ENCODE results near the gene KANSL3. TPM values are rescaled to one million over a fixed set of nuclear protein-coding genes. Genes with fewer than 3 reads are reported as not detected.

The KANSL3 gene
- total and polyA plus RNA-seq, 7 donors: 12.0 to 55.0 (median 35.4) TPM

DNA sequence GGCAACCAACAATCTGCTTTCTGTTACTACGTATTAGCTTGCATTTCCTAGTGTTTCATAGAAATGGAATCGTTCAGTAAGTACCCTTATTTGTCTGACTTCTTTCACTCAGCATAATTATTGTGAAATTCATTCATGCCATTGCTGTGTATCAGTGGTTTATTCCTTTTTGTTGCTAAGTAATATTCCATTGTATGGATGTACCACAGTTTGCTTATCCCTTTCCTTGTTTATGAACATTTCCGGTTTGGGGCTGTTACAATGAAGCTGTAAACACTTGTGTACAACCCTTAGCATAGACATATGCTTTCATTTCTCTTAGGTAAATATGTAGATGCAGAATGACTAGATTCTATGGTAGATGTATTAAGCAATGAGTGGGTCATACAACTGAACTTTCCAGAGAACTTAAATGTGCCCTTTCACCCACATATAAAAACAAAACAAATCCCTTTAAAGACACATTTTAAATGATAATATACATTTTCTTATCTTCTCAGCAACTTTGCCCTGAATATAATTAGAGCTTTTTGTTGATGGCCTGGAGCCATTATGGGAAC is 26.3 kb upstream of the KANSL3 start:
- Histone ChIP-seq H3K27me3 (no peaks in the 10 kb centered on the region), H3K4me1 (peaks cover 0 to 12% (median 5%) of the 10 kb centered on the region in 4 donors), H3K9me3 (peaks cover 0 to 4% (median 0%) of the 10 kb centered on the region in 4 donors), H3K36me3 (no peaks in the 10 kb centered on the region), H3K27ac (peak overlapping the region; percentile 31 to 66 (median 49)), H3K4me3 (no peak overlapping the region)
- peak; percentile 7 for DNase-seq
- TF ChIP-seq, protein P1, sequence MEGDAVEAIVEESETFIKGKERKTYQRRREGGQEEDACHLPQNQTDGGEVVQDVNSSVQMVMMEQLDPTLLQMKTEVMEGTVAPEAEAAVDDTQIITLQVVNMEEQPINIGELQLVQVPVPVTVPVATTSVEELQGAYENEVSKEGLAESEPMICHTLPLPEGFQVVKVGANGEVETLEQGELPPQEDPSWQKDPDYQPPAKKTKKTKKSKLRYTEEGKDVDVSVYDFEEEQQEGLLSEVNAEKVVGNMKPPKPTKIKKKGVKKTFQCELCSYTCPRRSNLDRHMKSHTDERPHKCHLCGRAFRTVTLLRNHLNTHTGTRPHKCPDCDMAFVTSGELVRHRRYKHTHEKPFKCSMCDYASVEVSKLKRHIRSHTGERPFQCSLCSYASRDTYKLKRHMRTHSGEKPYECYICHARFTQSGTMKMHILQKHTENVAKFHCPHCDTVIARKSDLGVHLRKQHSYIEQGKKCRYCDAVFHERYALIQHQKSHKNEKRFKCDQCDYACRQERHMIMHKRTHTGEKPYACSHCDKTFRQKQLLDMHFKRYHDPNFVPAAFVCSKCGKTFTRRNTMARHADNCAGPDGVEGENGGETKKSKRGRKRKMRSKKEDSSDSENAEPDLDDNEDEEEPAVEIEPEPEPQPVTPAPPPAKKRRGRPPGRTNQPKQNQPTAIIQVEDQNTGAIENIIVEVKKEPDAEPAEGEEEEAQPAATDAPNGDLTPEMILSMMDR (IDR thresholded peaks at IDR 0.05): no peak
- TF ChIP-seq POLR2AphosphoS5 (IDR thresholded peaks at IDR 0.05) (no peak), POLR2A (IDR thresholded peaks at IDR 0.05) (no peak), EP300 (IDR thresholded peaks at IDR 0.05) (no peak)
- 85 to 91% methylated on average over 3 of the region's 3 CpGs for WGBS, 2 donors
- intact Hi-C loops (cut with DNase I): no loop called here

DNA sequence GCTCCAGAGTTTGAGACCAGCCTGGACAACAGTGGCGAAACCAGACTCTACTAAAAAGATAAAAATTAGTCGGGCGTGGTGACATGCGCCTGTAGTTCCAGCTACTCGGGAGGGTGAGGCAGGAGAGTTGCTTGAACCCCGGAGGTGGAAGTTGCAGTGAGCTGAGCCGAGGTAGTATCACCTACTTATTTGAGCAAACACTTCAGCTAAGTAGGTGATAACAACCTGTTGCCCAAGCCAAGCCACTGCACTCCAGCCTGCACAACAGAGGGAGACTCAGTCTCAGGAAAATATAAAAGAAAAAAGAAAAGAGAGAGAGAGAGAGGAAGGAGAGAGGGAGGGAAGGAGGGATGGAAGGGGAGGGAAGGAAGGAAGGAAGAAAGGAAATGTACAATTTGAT is 25.7 kb upstream of the KANSL3 start:
- H3K27ac ChIP-seq: no peak overlapping the region
- intact Hi-C loops (cut with DNase I): no loop called here
- no peaks in the 10 kb centered on the region for H3K27me3 ChIP-seq
- WGBS, 2 donors: 72 to 90% methylated on average over 7 of the region's 7 CpGs
- H3K9me3 ChIP-seq: peaks cover 0 to 4% (median 0%) of the 10 kb centered on the region in 4 donors
- TF ChIP-seq, protein P1 (IDR thresholded peaks at IDR 0.05): no peak
- no peak for TF ChIP-seq POLR2A (IDR thresholded peaks at IDR 0.05)
- TF ChIP-seq EP300 (IDR thresholded peaks at IDR 0.05): no peak
- no peak for TF ChIP-seq POLR2AphosphoS5 (IDR thresholded peaks at IDR 0.05)
- no peak for DNase-seq
- H3K36me3 ChIP-seq: no peaks in the 10 kb centered on the region
- H3K4me1 ChIP-seq: peaks cover 0 to 12% (median 5%) of the 10 kb centered on the region in 4 donors
- no peak overlapping the region for H3K4me3 ChIP-seq

DNA sequence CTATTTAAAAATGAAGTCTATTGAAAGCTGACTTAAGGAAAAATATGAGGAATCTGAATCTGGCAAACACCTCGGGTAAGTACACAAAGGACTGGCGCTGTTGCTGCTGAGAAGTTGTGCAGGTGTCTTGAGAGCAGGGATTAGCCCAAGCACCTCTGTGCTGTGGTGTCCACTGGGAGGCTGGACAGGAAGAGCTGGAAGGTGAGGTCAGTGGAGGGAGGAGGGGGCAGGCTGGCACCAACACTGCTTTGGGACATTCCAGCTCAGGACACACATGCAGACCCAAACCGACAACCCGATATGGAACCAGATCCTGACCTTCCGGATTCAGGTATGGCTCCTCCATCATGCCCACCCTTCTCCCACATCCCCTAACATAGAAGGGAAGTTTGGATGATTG is 25.1 kb upstream of the KANSL3 start:
- Histone ChIP-seq H3K9me3 (peaks cover 0 to 4% (median 0%) of the 10 kb centered on the region in 4 donors), H3K27me3 (no peaks in the 10 kb centered on the region), H3K27ac (no peak overlapping the region), H3K36me3 (no peaks in the 10 kb centered on the region), H3K4me3 (no peak overlapping the region), H3K4me1 (peaks cover 0 to 12% (median 5%) of the 10 kb centered on the region in 4 donors)
- intact Hi-C loops (cut with DNase I): no loop called here
- WGBS, 2 donors: 82 to 89% methylated on average over 5 of the region's 5 CpGs
- DNase-seq: no peak
- TF ChIP-seq POLR2AphosphoS5 (IDR thresholded peaks at IDR 0.05): no peak
- no peak for TF ChIP-seq POLR2A (IDR thresholded peaks at IDR 0.05)
- no peak for TF ChIP-seq EP300 (IDR thresholded peaks at IDR 0.05)

DNA sequence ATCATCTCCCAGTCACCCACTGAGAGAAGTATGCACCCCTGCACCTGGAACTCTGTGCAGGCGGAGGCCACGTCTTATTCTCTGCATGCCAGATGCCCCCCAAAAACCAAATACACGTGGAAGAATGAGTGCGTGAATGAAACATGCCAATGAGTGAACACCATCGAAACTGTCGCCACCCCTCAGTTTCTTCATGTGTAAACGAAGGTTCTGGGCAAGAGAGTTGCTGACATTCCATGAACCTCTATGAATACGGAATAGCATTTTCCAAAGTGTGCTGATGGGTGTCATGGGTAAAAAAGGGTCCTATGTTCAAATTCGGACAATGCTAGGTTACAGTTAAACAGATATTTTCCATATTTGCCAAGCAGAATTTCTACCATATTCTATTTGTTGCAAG is 24.2 kb upstream of the KANSL3 start:
- 92 to 94% methylated on average over 9 of the region's 9 CpGs for WGBS, 2 donors
- intact Hi-C loops (cut with DNase I): no loop called here

DNA sequence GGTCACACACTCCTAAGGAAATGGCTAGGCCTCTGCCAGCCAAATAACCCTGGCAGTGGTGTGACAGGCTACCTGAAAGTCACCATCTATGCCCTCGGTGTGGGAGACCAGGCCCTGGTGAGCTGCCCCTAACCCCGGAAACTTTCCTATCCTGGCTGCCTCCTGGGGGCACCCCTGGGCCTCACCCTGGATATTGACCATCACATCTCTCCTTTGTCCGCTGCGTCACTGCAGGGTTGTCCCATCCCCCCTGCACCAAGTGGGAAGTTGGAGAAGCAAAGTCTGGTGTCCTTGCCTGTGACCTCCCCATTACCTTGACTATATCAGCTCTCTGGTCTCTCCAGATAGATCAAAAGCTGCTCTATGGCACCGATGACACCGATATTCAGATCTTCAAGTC is 23.2 kb upstream of the KANSL3 start:
- DNase-seq: no peak
- no peak overlapping the region for H3K4me3 ChIP-seq
- 94 to 97% methylated on average over 6 of the region's 6 CpGs for WGBS, 2 donors
- intact Hi-C loops (cut with DNase I): no loop called here
- H3K27me3 ChIP-seq: no peaks in the 10 kb centered on the region
- TF ChIP-seq POLR2A (IDR thresholded peaks at IDR 0.05) (no peak), POLR2AphosphoS5 (IDR thresholded peaks at IDR 0.05) (no peak), EP300 (IDR thresholded peaks at IDR 0.05) (no peak)
- TF ChIP-seq, protein P1 (IDR thresholded peaks at IDR 0.05): no peak
- peaks cover 0 to 4% (median 0%) of the 10 kb centered on the region in 4 donors for H3K9me3 ChIP-seq
- H3K4me1 ChIP-seq: peaks cover 0 to 12% (median 5%) of the 10 kb centered on the region in 4 donors
- H3K27ac ChIP-seq: no peak overlapping the region
- no peaks in the 10 kb centered on the region for H3K36me3 ChIP-seq

More for the DNA sequence above, 24.2 kb upstream of the KANSL3 start:
- H3K4me3 ChIP-seq: no peak overlapping the region
- DNase-seq: no peak
- H3K27me3 ChIP-seq: no peaks in the 10 kb centered on the region
- H3K4me1 ChIP-seq: peaks cover 0 to 12% (median 5%) of the 10 kb centered on the region in 4 donors
- no peak overlapping the region for H3K27ac ChIP-seq
- no peak for TF ChIP-seq EP300 (IDR thresholded peaks at IDR 0.05)
- TF ChIP-seq POLR2A (IDR thresholded peaks at IDR 0.05): no peak
- no peak for TF ChIP-seq POLR2AphosphoS5 (IDR thresholded peaks at IDR 0.05)
- TF ChIP-seq, protein P1 (IDR thresholded peaks at IDR 0.05): no peak
- no peaks in the 10 kb centered on the region for H3K36me3 ChIP-seq
- peaks cover 0 to 4% (median 0%) of the 10 kb centered on the region in 4 donors for H3K9me3 ChIP-seq
